Keratinocyte (primary cell): ENCODE results near the gene EPB41. TPM values are rescaled to one million over a fixed set of nuclear protein-coding genes. Genes with fewer than 3 reads are reported as not detected.

Source experiments
- DNase-seq: peaks from one replicate; pipeline ENCODE4 v3.0.0-alpha.2; 2011; ENCODE audit warnings: low read depth, missing footprints, low spot score
- FAIRE-seq: peaks from 2 replicates; lab custom pipeline; 2011; peaks lifted over from hg19 to GRCh38; lab: Jason Lieb, UNC
- H2AFZ ChIP-seq: 2 replicates; pipeline ENCODE4 v1.6.0; 2012; ENCODE audit warnings: low read length, control low read depth, inconsistent platforms; ENCODE audit not compliant: control insufficient read depth
- H3K27ac ChIP-seq: 2 replicates; pipeline ENCODE4 v1.5.1; 2011; ENCODE audit warnings: low read length; ENCODE audit not compliant: control insufficient read depth, insufficient read depth
- H3K27me3 ChIP-seq: 3 replicates; pipeline ENCODE4 v1.6.0; 2011; ENCODE audit warnings: low read length; ENCODE audit not compliant: control insufficient read depth, insufficient read depth; ENCODE audit errors: extremely low read depth
- H3K36me3 ChIP-seq, 2 experiments: 2 replicates in 1 of 2; 3 replicates in 1 of 2; pipeline ENCODE4 v1.5.1; 2011; ENCODE audit warnings: low read length in 2 of 2, mild to moderate bottlenecking in 1 of 2; ENCODE audit not compliant: control insufficient read depth in 2 of 2, insufficient read depth in 2 of 2; ENCODE audit errors: extremely low read depth in 1 of 2
- H3K4me1 ChIP-seq: 3 replicates; pipeline ENCODE4 v1.5.1; 2011; ENCODE audit warnings: low read length; ENCODE audit not compliant: control insufficient read depth, insufficient read depth; ENCODE audit errors: extremely low read depth
- H3K4me2 ChIP-seq: 3 replicates; pipeline ENCODE4 v1.6.0; 2011; ENCODE audit warnings: low read depth, low read length; ENCODE audit not compliant: control insufficient read depth, insufficient read depth; ENCODE audit errors: extremely low read depth
- H3K4me3 ChIP-seq, 3 experiments: fragments of 200-600 bp in 1 of 3; sonication (generic) in 1 of 3; 2 replicates in 2 of 3; 3 replicates in 1 of 3; pipeline ENCODE4 v1.5.1; 2011 to 2016; ENCODE audit warnings: low read length in 3 of 3, mild to moderate bottlenecking in 3 of 3, control low read depth in 2 of 3, inconsistent platforms in 1 of 3, low read depth in 1 of 3, mixed read lengths in 1 of 3, mixed run types in 1 of 3, moderate library complexity in 1 of 3; ENCODE audit not compliant: control insufficient read depth in 2 of 3, insufficient read depth in 2 of 3; ENCODE audit errors: extremely low read depth in 1 of 3
- H3K79me2 ChIP-seq: 2 replicates; pipeline ENCODE4 v1.6.0; 2012; ENCODE audit warnings: low read length; ENCODE audit not compliant: control insufficient read depth, insufficient read depth
- H3K9ac ChIP-seq: 3 replicates; pipeline ENCODE4 v1.6.0; 2011; ENCODE audit warnings: low read length; ENCODE audit not compliant: control insufficient read depth, insufficient read depth; ENCODE audit errors: extremely low read depth
- H3K9me1 ChIP-seq: 3 replicates; pipeline ENCODE4 v1.6.0; 2011; ENCODE audit warnings: low read length; ENCODE audit not compliant: control insufficient read depth, insufficient read depth; ENCODE audit errors: extremely low read depth
- H3K9me3 ChIP-seq: 2 replicates; pipeline ENCODE4 v1.5.1; 2012; ENCODE audit warnings: low read depth, low read length; ENCODE audit not compliant: control insufficient read depth
- H4K20me1 ChIP-seq: 3 replicates; pipeline ENCODE4 v1.6.0; 2011; ENCODE audit warnings: low read length; ENCODE audit not compliant: control insufficient read depth, insufficient read depth; ENCODE audit errors: extremely low read depth
- EZH2 ChIP-seq: IDR thresholded peaks from one replicate; pipeline ENCODE4 v1.6.1; 2012; ENCODE audit warnings: inconsistent platforms, mild to moderate bottlenecking, low read length, moderate library complexity
- dilution Hi-C: fragments of 300-500 bp; cut with MboI; formaldehyde crosslinking; loops from one replicate; pipeline ENCODE4 v1.7.0; 2020; ENCODE audit warnings: low sequenced_read_pairs; ENCODE audit not compliant: extremely low pct_ligation_motif_present
- polyA plus RNA-seq, 5 experiments: library from polyadenylated mRNA; depleted of rRNA in 3 of 5; stranded (reverse) in 3 of 5; stranded (forward) in 1 of 5; unstranded in 1 of 5; fragments of >200 nt; gene quantifications; 1 replicate in 1 of 5; 2 replicates in 3 of 5; 3 replicates in 1 of 5; pipeline versions ENCODE4 v1.2.1 to v1.2.3, GENCODE V29; 2011 to 2012; ENCODE audit warnings: missing spikeins in 2 of 5, low read depth in 1 of 5, low replicate concordance in 1 of 5
- TF ChIP-seq, protein P1 (sequence below), 3 experiments: IDR thresholded peaks in 1 of 3; conservative IDR thresholded peaks in 1 of 3; optimal IDR thresholded peaks in 1 of 3; 2 replicates in 2 of 3; 3 replicates in 1 of 3; pipeline versions ENCODE3 to v1.5.1; 2011; ENCODE audit warnings: low read length in 3 of 3, mild to moderate bottlenecking in 3 of 3, moderate library complexity in 2 of 3, control low read depth in 1 of 3, inconsistent platforms in 1 of 3; ENCODE audit not compliant: insufficient read depth in 2 of 3; ENCODE audit errors: extremely low read depth in 1 of 3

The EPB41 gene
- polyA plus RNA-seq, 1 donor (not counting 4 experiments of a cell fraction or from before 2014, with no cell fraction given) = 21.1 TPM

DNA sequence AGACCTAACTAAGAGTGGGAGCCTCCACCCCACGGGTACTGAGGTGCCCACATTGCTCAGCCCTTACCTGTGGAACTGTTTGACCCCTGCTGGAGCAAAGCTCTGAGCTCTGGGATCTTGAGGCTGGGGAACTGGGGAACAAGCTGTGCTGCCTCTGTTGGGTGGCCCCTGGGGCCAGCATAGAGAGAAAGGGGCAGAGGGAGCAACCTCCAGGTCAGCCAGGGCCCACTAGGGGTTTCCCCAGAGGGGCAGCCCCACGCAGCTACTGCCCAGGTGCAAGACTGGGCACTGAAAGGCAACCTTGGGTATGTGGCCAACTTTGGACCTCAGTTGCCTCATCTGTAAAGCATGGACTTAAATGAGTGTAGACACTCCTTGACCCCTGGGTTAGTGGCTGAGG is 23.5 kb upstream of the EPB41 start:
- H3K4me3 ChIP-seq = no peak overlapping the region
- no peaks in the 10 kb centered on the region for H3K27me3 ChIP-seq
- H2AFZ ChIP-seq = no peak overlapping the region
- H3K9ac ChIP-seq = no peak overlapping the region
- DNase-seq (no peak), FAIRE-seq (no peak)
- no peaks in the 10 kb centered on the region for H3K9me3 ChIP-seq
- H4K20me1 ChIP-seq = no peaks in the 10 kb centered on the region
- dilution Hi-C loops = no loop called here
- H3K79me2 ChIP-seq = peaks cover 4% of the 10 kb centered on the region
- H3K4me1 ChIP-seq = peaks cover 5% of the 10 kb centered on the region
- peaks cover 7 to 11% of the 10 kb centered on the region in 2 experiments for H3K36me3 ChIP-seq
- H3K9me1 ChIP-seq = no peaks in the 10 kb centered on the region
- TF ChIP-seq, protein P1, sequence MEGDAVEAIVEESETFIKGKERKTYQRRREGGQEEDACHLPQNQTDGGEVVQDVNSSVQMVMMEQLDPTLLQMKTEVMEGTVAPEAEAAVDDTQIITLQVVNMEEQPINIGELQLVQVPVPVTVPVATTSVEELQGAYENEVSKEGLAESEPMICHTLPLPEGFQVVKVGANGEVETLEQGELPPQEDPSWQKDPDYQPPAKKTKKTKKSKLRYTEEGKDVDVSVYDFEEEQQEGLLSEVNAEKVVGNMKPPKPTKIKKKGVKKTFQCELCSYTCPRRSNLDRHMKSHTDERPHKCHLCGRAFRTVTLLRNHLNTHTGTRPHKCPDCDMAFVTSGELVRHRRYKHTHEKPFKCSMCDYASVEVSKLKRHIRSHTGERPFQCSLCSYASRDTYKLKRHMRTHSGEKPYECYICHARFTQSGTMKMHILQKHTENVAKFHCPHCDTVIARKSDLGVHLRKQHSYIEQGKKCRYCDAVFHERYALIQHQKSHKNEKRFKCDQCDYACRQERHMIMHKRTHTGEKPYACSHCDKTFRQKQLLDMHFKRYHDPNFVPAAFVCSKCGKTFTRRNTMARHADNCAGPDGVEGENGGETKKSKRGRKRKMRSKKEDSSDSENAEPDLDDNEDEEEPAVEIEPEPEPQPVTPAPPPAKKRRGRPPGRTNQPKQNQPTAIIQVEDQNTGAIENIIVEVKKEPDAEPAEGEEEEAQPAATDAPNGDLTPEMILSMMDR (optimal IDR thresholded peaks at IDR 0.05 in 1 of 3, IDR thresholded peaks at IDR 0.05 in 1 of 3, conservative IDR thresholded peaks at IDR 0.05 in 1 of 3; ENCODE audit: extremely low read depth in 1 of 3, insufficient read depth in 2 of 3, low read length in 3 of 3) = no peak
- no peak for TF ChIP-seq EZH2
- H3K27ac ChIP-seq = no peak overlapping the region
- H3K4me2 ChIP-seq = no peak overlapping the region

DNA sequence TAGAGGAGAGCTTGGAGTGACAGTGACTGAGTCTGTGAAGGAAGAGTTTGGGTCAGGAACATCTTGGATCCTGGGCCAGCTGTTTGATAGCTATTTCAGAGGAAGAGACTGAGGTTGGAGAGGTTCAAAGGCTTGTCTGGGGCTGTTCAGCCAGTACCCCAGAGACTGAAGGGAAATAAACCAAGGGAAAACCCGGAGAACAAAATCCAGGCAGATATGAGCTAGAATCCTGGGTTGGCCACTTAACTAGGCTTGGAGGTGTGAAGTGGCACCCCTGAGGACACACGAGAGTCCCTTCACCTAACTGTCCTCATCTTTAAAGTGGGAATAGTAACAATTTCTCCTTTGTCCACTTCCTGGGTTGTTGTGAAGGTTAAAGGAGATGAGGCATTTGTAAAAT is 23.1 kb upstream of the EPB41 start:
- Histone ChIP-seq H3K4me2 (no peak overlapping the region), H2AFZ (no peak overlapping the region), H3K27me3 (no peaks in the 10 kb centered on the region), H3K27ac (no peak overlapping the region), H3K36me3 (peaks cover 7 to 11% of the 10 kb centered on the region in 2 experiments), H3K9me3 (no peaks in the 10 kb centered on the region), H3K9ac (no peak overlapping the region), H3K4me1 (peaks cover 5% of the 10 kb centered on the region), H3K4me3 (no peak overlapping the region), H4K20me1 (no peaks in the 10 kb centered on the region), H3K79me2 (peaks cover 4% of the 10 kb centered on the region), H3K9me1 (no peaks in the 10 kb centered on the region)
- DNase-seq = no peak
- no peak for FAIRE-seq
- dilution Hi-C loops = no loop called here
- TF ChIP-seq EZH2 = no peak
- TF ChIP-seq, protein P1 (optimal IDR thresholded peaks at IDR 0.05 in 1 of 3, IDR thresholded peaks at IDR 0.05 in 1 of 3, conservative IDR thresholded peaks at IDR 0.05 in 1 of 3; ENCODE audit: extremely low read depth in 1 of 3, insufficient read depth in 2 of 3, low read length in 3 of 3) = no peak
